HG03064 (cell line): Measurements from ENCODE around the gene DEFB112.

ENCODE experiments used
- ATAC-seq: cut with Tn5 transposase; IDR thresholded peaks from one replicate; pipeline ENCODE4 v1.9.1; 2021; ENCODE audit warnings: low read depth; ENCODE audit not compliant: unreplicated experiment

DEFB112 gene

GRCh38 chr6:50003139-50003538, 46.6 kb downstream of the DEFB112 start:
- ATAC-seq, result no peak

DNA sequence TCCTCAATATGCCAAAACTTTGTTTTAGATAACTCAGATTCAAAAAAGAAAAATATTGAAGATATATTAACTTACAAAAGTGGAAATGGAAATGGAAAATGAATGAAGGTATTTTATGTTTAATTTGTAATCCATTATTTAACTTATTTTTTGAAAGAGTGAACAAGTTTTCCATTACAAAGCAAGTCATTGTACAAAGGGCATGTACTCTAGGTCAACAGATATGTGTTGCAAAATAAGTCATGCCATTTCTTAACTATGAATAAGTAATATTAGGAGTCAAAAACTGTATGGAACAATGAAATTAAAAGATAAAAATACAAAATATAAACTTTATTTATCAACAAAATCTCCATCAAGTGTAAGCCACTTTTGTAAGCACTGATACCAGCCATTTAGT, 54.5 kb downstream of the DEFB112 start:
- ATAC-seq, result no peak
